ENCODE measurements around the gene PIP4P1.

DNA sequence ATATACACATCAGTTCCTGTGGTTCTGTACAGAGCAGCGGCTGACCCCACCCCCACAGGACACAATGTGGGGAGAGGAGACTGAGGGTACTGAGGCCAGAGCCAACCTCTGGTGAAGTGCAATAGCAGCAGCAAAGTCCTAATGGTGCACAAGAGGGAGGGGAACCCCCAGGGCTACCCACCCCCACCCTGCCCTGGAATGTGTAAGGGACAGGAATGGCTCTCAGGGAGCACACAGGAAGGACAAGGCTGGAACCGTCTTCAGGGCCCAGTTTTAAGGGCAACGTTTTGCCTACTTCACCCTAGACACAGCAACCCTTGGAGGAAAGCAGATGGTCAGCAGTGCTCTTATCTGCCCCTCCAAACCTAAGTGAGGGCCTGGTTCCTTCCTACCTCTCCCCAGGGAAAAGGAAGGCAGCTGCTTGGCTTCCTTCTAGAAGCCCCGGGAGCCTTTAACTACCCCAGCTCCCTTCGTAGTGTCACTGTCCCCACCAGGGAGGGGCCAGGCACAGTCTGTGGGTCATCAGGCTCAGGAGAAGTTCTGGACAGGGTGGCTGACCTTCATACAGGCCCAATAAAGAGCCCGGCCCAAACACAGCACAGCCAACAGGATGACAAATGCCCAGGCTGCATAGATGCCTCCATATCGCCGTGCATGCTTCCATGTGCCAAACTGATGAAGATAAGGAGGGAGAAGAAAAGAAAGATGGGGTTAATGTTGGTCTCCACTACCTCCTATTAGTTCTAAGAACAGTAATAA lies 3.0 kb downstream of the PIP4P1 start:
- TF ChIP-seq, protein P1, sequence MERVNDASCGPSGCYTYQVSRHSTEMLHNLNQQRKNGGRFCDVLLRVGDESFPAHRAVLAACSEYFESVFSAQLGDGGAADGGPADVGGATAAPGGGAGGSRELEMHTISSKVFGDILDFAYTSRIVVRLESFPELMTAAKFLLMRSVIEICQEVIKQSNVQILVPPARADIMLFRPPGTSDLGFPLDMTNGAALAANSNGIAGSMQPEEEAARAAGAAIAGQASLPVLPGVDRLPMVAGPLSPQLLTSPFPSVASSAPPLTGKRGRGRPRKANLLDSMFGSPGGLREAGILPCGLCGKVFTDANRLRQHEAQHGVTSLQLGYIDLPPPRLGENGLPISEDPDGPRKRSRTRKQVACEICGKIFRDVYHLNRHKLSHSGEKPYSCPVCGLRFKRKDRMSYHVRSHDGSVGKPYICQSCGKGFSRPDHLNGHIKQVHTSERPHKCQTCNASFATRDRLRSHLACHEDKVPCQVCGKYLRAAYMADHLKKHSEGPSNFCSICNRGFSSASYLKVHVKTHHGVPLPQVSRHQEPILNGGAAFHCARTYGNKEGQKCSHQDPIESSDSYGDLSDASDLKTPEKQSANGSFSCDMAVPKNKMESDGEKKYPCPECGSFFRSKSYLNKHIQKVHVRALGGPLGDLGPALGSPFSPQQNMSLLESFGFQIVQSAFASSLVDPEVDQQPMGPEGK (CRISPR knock-in tag; IDR thresholded peaks at IDR 0.05; ENCODE audit: borderline replicate concordance): no peak
- TF ChIP-seq PPARA (CRISPR knock-in tag; IDR thresholded peaks at IDR 0.05; ENCODE audit: borderline replicate concordance) (no peak), TOX (CRISPR knock-in tag; IDR thresholded peaks at IDR 0.05; ENCODE audit: borderline replicate concordance) (no peak), ISL1 (CRISPR knock-in tag; IDR thresholded peaks at IDR 0.05) (no peak), ARNTL (CRISPR knock-in tag; IDR thresholded peaks at IDR 0.05; ENCODE audit: borderline replicate concordance, low read depth) (no peak), TCF4 (CRISPR knock-in tag; IDR thresholded peaks at IDR 0.05; ENCODE audit: borderline replicate concordance) (no peak), BACH2 (CRISPR knock-in tag; IDR thresholded peaks at IDR 0.05; ENCODE audit: borderline replicate concordance) (no peak), ZNF565 (CRISPR knock-in tag; conservative IDR thresholded peaks at IDR 0.05; ENCODE audit: low read depth) (no peak), ZNF70 (CRISPR knock-in tag; IDR thresholded peaks at IDR 0.05) (no peak)
- TF ChIP-seq, protein P2, sequence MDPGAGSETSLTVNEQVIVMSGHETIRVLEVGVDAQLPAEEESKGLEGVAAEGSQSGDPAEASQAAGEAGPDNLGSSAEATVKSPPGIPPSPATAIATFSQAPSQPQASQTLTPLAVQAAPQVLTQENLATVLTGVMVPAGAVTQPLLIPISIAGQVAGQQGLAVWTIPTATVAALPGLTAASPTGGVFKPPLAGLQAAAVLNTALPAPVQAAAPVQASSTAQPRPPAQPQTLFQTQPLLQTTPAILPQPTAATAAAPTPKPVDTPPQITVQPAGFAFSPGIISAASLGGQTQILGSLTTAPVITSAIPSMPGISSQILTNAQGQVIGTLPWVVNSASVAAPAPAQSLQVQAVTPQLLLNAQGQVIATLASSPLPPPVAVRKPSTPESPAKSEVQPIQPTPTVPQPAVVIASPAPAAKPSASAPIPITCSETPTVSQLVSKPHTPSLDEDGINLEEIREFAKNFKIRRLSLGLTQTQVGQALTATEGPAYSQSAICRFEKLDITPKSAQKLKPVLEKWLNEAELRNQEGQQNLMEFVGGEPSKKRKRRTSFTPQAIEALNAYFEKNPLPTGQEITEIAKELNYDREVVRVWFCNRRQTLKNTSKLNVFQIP (CRISPR knock-in tag; IDR thresholded peaks at IDR 0.05; ENCODE audit: borderline replicate concordance, low read depth): no peak

All from SK-N-SH treated with all-trans-retinoic acid at 6 μM for 48 hours (cell line).